Measurements from ENCODE around the gene VLDLR.

DNA sequence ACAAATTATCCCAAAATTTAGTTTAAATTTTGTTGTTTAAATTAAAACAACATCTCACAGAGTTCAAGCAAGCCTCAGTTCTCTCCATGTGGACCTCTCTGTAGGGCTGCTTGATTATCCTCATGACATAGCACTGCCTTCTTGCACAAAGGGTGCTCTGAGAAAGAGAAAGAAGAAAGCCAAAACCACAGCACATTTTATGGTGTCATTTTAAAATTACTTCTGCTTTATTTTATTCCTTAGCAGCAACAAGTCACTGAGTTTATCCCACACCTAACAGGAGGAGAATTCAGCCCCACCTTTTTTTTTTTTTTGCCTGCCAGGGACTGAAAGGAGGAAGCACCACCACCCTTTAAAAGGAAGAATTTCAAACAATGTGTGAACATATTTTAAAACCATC lies 82.9 kb downstream of the VLDLR start:
- no peak for TF ChIP-seq POLR2A (IDR thresholded peaks at IDR 0.05)
- TF ChIP-seq, protein P1, sequence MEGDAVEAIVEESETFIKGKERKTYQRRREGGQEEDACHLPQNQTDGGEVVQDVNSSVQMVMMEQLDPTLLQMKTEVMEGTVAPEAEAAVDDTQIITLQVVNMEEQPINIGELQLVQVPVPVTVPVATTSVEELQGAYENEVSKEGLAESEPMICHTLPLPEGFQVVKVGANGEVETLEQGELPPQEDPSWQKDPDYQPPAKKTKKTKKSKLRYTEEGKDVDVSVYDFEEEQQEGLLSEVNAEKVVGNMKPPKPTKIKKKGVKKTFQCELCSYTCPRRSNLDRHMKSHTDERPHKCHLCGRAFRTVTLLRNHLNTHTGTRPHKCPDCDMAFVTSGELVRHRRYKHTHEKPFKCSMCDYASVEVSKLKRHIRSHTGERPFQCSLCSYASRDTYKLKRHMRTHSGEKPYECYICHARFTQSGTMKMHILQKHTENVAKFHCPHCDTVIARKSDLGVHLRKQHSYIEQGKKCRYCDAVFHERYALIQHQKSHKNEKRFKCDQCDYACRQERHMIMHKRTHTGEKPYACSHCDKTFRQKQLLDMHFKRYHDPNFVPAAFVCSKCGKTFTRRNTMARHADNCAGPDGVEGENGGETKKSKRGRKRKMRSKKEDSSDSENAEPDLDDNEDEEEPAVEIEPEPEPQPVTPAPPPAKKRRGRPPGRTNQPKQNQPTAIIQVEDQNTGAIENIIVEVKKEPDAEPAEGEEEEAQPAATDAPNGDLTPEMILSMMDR (IDR thresholded peaks at IDR 0.05): no peak

Data from esophagus squamous epithelium (tissue), 4 donors.